Kidney epithelial cell (primary cell): ENCODE measurements around the gene SS18L1. TPM values are rescaled to one million over a fixed set of nuclear protein-coding genes. Genes with fewer than 3 reads are reported as not detected.

Experiments used
- DNase-seq: peaks from one replicate; pipeline ENCODE4 v3.0.0-alpha.2; 2010; ENCODE audit warnings: low read depth
- H3K27me3 ChIP-seq: 2 replicates; pipeline ENCODE4 v1.6.0; 2011; ENCODE audit warnings: low read length; ENCODE audit not compliant: control insufficient read depth, insufficient read depth
- H3K36me3 ChIP-seq: 2 replicates; pipeline ENCODE4 v1.5.1; 2011; ENCODE audit warnings: low read length; ENCODE audit not compliant: control insufficient read depth, insufficient read depth
- H3K4me3 ChIP-seq: 2 replicates; pipeline ENCODE4 v1.5.1; 2011; ENCODE audit warnings: low read depth, mild to moderate bottlenecking, control low read depth, low read length
- CTCF ChIP-seq: IDR thresholded peaks from 2 replicates; pipeline ENCODE4 v1.5.1; 2011; ENCODE audit warnings: mild to moderate bottlenecking, moderate library complexity, low read length, control low read depth, inconsistent platforms; ENCODE audit not compliant: insufficient read depth, poor library complexity, severe bottlenecking
- total RNA-seq: library from RNA; depleted of rRNA; stranded (reverse); fragments of >200 nt; gene quantifications from 2 replicates; pipeline ENCODE4 v1.2.3, GENCODE V29; 2015

The SS18L1 gene
- total RNA-seq, 1 donor from 2014 or later = 15.9 TPM

- no peak for DNase-seq
- Histone ChIP-seq H3K27me3 (peaks cover 24% of the 10 kb centered on the region), H3K4me3 (no peak overlapping the region), H3K36me3 (no peaks in the 10 kb centered on the region)
- no peak for TF ChIP-seq CTCF
Measured at GRCh38 chr20:62116558-62117361, 26.8 kb upstream of the SS18L1 start.

- H3K36me3 ChIP-seq = no peaks in the 10 kb centered on the region
- no peak for DNase-seq
- H3K27me3 ChIP-seq = peaks cover 24% of the 10 kb centered on the region
- TF ChIP-seq CTCF = no peak
- no peak overlapping the region for H3K4me3 ChIP-seq
Measured at GRCh38 chr20:62117362-62117646, 26.3 kb upstream of the SS18L1 start.

- no peak overlapping the region for H3K4me3 ChIP-seq
- no peaks in the 10 kb centered on the region for H3K36me3 ChIP-seq
- H3K27me3 ChIP-seq = peaks cover 24% of the 10 kb centered on the region
- no peak for TF ChIP-seq CTCF
- DNase-seq = no peak
Measured at GRCh38 chr20:62117658-62118057, 25.9 kb upstream of the SS18L1 start.

GRCh38 chr20:62118113-62119043 is 25.2 kb upstream of the SS18L1 start:
- no peak for DNase-seq
- Histone ChIP-seq H3K4me3 (no peak overlapping the region), H3K27me3 (peaks cover 24% of the 10 kb centered on the region), H3K36me3 (no peaks in the 10 kb centered on the region)
- no peak for TF ChIP-seq CTCF

GRCh38 chr20:62119115-62119514 is 24.5 kb upstream of the SS18L1 start:
- TF ChIP-seq CTCF = no peak
- Histone ChIP-seq H3K36me3 (no peaks in the 10 kb centered on the region), H3K27me3 (peaks cover 24% of the 10 kb centered on the region), H3K4me3 (no peak overlapping the region)
- no peak for DNase-seq
